Measurements from ENCODE around the gene ATP8B1. TPM values are rescaled to one million over a fixed set of nuclear protein-coding genes. Genes with fewer than 3 reads are reported as not detected.
"Not testable (repeated sequence)": the region's sequence is repeated elsewhere in the genome, so short reads cannot be mapped to it uniquely, and the experiment has no call there.

Gene ATP8B1
- total and polyA plus RNA-seq, 4 donors: 3.9 to 22.0 (median 5.7) TPM

GRCh38 chr18:57737400-57738060, 65.6 kb downstream of the ATP8B1 start (continued):
- no peak for TF ChIP-seq ZBTB33 (IDR thresholded peaks at IDR 0.05)
- peak; percentile 70 for TF ChIP-seq MAX (IDR thresholded peaks at IDR 0.05)

GRCh38 chr18:57735042-57735441, 68.1 kb downstream of the ATP8B1 start:
- DNase-seq (ENCODE audit: low spot score); H3K36me3 ChIP-seq (ENCODE audit: control insufficient read depth in 4 of 4, insufficient read depth in 3 of 4, low read depth in 1 of 4, low read length in 3 of 4); H3K4me3 ChIP-seq (ENCODE audit: low read depth in 1 of 3, low read length in 3 of 3); H3K4me1 ChIP-seq (ENCODE audit: control insufficient read depth in 4 of 4, insufficient read depth in 4 of 4, low read length in 3 of 4); H3K27ac ChIP-seq (ENCODE audit: low read depth in 1 of 2, low read length in 2 of 2); H3K9me3 ChIP-seq (ENCODE audit: control insufficient read depth in 4 of 4, low read length in 3 of 4); H3K27me3 ChIP-seq (ENCODE audit: control insufficient read depth in 4 of 4, insufficient read depth in 4 of 4, low read length in 3 of 4); H3K9ac ChIP-seq (ENCODE audit: low read depth in 1 of 2, low read length in 2 of 2): not testable (repeated sequence)
- WGBS: 98% methylated on average over 18 of the region's 18 CpGs

- Histone ChIP-seq H3K9me3 (ENCODE audit: control insufficient read depth in 4 of 4, low read length in 3 of 4) (no peaks in the 10 kb centered on the region), H3K4me1 (ENCODE audit: control insufficient read depth in 4 of 4, insufficient read depth in 4 of 4, low read length in 3 of 4) (peaks cover 0 to 6% (median 3%) of the 10 kb centered on the region in 4 donors), H3K9ac (ENCODE audit: low read depth in 1 of 2, low read length in 2 of 2) (no peak overlapping the region), H3K4me3 (ENCODE audit: low read depth in 1 of 3, low read length in 3 of 3) (no peak overlapping the region), H3K27me3 (ENCODE audit: control insufficient read depth in 4 of 4, insufficient read depth in 4 of 4, low read length in 3 of 4) (no peaks in the 10 kb centered on the region), H3K36me3 (ENCODE audit: control insufficient read depth in 4 of 4, insufficient read depth in 3 of 4, low read depth in 1 of 4, low read length in 3 of 4) (peaks cover 0 to 3% (median 0%) of the 10 kb centered on the region in 4 donors), H3K27ac (ENCODE audit: low read depth in 1 of 2, low read length in 2 of 2) (no peak overlapping the region)
- DNase-seq (ENCODE audit: low spot score): no peak
- WGBS: 97% methylated on average over 3 of the region's 3 CpGs
- no peak for TF ChIP-seq YY1 (IDR thresholded peaks at IDR 0.05)
- TF ChIP-seq GABPA (IDR thresholded peaks at IDR 0.05 in 1 of 2, conservative IDR thresholded peaks at IDR 0.05 in 1 of 2): no peak
- TF ChIP-seq EGR1 (IDR thresholded peaks at IDR 0.05; ENCODE audit: low read depth in 2 of 2): no peak
Measured at GRCh38 chr18:57733861-57734260, 69.3 kb downstream of the ATP8B1 start.

- Histone ChIP-seq H3K4me1 (ENCODE audit: control insufficient read depth in 4 of 4, insufficient read depth in 4 of 4, low read length in 3 of 4) (peaks cover 0 to 3% (median 0%) of the 10 kb centered on the region in 4 donors), H3K9ac (ENCODE audit: low read depth in 1 of 2, low read length in 2 of 2) (no peak overlapping the region)
Measured at GRCh38 chr18:57730146-57730545, 73.0 kb downstream of the ATP8B1 start.

More at GRCh38 chr18:57730146-57730545, 73.0 kb downstream of the ATP8B1 start:
- DNase-seq (ENCODE audit: low spot score): no peak
- Histone ChIP-seq H3K4me3 (ENCODE audit: low read depth in 1 of 3, low read length in 3 of 3) (no peak overlapping the region), H3K9me3 (ENCODE audit: control insufficient read depth in 4 of 4, low read length in 3 of 4) (no peaks in the 10 kb centered on the region), H3K36me3 (ENCODE audit: control insufficient read depth in 4 of 4, insufficient read depth in 3 of 4, low read depth in 1 of 4, low read length in 3 of 4) (peaks cover 0 to 4% (median 1%) of the 10 kb centered on the region in 4 donors), H3K27ac (ENCODE audit: low read depth in 1 of 2, low read length in 2 of 2) (no peak overlapping the region), H3K27me3 (ENCODE audit: control insufficient read depth in 4 of 4, insufficient read depth in 4 of 4, low read length in 3 of 4) (no peaks in the 10 kb centered on the region)
- TF ChIP-seq ZBTB33 (IDR thresholded peaks at IDR 0.05) (no peak), SP1 (IDR thresholded peaks at IDR 0.05) (no peak), RXRA (IDR thresholded peaks at IDR 0.05) (no peak), CTCF (IDR thresholded peaks at IDR 0.05; ENCODE audit: low read depth, low read length, missing input control) (no peak), REST (IDR thresholded peaks at IDR 0.05) (no peak), HNF4A (conservative IDR thresholded peaks at IDR 0.05) (no peak), FOXA2 (IDR thresholded peaks at IDR 0.05) (no peak), ATF3 (IDR thresholded peaks at IDR 0.05) (no peak), HNF4G (IDR thresholded peaks at IDR 0.05) (no peak), MAX (IDR thresholded peaks at IDR 0.05) (no peak)
- WGBS: 93% methylated on average over 5 of the region's 5 CpGs

Measured in liver (tissue), 9 donors.